ENCODE measurements around the gene FAM163A.

Gene FAM163A

GRCh38 chr1:179856296-179856695 is 113.2 kb downstream of the FAM163A start:
- DNase-seq (ENCODE audit: low read depth) = no peak

- no peak for DNase-seq (ENCODE audit: low read depth)
These were observed 113.9 kb downstream of the FAM163A start for GRCh38 chr1:179857009-179857408.

GRCh38 chr1:179860652-179861051 is 117.6 kb downstream of the FAM163A start:
- no peak for DNase-seq (ENCODE audit: low read depth)

GRCh38 chr1:179865377-179865776 is 122.3 kb downstream of the FAM163A start:
- DNase-seq (ENCODE audit: low read depth) = no peak
